Stimulated activated CD4-positive, alpha-beta T cell treated with anti-CD3 and anti-CD28 coated beads, Interleukin-15, amount 100 ng/mL, for 48 hours (primary cell): ENCODE data around the gene INSIG2.

Experiments used
- DNase-seq, 2 donors: peaks; one replicate each; pipeline ENCODE4 v3.0.0-alpha.2; 2020; ENCODE audit warnings: low read depth in 2 of 2

The INSIG2 gene

DNA sequence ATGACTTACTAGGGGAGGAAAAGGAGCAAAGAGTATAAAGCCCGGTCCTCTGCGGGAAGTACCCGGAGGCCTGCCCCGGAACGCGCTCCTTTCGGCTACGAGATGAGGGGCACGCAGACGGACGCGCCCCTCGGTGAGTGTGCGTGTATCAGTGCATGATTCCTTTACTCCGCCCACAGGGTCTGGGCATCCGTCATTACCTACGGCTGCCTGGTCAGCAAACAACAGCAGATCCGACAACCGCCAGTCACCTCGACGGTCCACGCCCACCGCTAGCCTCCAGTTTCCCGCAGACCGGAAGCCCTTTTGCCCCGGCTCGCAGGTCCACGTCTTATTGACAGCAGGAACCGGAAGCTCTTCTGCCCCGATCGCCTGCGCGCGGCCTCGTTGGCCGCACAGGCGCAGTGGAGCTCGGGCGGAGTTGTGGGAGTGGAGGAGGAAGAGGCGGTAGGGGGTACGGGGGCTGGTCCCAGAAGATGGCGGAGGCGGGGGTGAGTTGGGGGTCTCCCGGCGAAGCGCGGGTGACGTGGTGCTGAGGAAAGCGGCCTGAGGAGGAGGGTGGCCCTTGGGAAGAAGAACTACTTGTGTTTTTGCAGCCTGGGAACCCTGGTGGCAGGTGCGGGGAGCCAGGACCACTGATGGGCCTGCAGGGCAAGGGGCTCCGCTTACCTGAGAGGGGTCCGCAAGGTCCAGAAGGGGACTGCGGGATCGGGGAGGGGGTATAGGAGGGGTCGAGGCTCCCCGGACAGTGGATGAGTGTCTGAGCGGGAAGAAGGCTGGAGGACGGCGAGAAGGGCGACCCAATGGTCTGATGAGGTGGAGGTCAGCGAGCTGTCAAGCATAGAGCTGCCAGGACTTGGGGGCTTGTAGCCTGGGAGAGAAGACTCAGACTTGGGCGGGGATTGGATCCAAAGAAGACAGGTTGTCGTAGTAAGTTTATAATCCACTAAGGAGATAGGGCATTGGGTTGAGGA lies at the start of gene INSIG2:
Gene INSIG2 (plus strand): TSS at position 421 of the 974 bp plus-strand sequence. CDS start 8,086 bp downstream, outside the sequence.
- DNase-seq: peak; percentile 88 to 93

DNA sequence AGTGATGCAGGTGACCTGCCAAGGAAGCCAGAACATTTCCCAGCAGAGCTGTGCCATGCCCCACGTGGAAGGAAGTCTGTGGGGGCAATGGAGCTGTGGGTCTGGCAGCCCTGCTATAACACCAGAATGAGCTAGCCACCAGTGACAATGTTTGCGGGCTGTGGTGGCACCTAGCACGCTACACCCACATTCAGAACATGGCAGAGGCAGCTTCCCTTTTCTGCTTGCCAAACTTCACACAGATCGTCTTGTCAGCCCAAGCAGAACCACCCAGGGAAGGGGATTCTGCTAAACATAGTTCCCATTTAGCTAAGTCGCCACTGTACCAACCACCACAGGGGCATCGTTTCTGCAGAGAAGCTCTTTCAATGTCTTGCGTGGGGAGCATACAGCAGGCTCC lies 47.4 kb upstream of the INSIG2 start:
- no peak for DNase-seq

DNA sequence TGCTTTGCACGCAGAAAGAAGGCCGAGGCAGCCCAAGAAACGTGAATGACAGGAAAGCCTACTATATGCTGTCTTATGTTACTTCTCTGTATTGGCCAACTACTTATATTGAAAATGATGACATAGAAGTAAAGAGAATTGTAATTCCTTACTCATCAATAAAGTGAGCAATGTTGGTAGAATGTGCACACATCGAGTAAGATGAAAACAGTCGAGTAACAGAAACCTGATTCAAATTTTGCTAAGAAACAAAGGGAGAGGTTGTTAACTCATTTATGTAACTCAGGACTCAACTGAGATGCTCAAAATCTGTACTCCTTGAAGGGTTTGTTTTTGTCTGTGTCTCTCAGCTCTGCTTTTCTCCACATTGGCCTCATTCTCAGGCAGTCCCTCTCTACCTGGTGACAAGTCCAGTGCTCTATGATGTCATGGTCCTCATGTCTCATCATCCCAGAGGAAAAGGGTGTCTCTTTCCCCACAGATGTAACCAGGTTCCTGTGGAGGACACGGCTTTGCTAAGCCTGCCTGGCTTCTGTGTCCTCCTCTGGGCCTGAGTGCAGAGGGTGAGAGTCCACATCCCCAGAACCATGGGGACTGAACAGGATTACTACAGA lies 44.1 kb upstream of the INSIG2 start:
- no peak for DNase-seq

DNA sequence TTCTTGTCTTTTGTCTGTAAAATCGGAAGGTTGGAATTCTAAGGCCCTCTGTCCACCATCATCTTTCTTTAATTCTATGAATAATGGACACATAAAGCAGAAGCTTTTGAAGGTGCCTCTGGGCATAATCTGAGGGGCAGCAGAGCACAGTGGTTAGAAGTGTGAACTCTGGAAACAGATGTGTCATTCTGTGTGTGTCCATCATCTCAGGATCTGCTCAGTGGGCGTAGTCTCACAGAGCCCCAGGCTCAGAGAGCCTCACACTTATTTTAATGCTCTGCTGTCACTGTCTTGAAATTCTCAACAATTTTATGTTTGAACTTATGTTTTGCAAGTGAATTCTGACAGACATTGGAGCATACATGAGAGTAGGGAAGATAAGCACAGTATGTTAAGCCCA lies 43.4 kb upstream of the INSIG2 start:
- DNase-seq: no peak

DNA sequence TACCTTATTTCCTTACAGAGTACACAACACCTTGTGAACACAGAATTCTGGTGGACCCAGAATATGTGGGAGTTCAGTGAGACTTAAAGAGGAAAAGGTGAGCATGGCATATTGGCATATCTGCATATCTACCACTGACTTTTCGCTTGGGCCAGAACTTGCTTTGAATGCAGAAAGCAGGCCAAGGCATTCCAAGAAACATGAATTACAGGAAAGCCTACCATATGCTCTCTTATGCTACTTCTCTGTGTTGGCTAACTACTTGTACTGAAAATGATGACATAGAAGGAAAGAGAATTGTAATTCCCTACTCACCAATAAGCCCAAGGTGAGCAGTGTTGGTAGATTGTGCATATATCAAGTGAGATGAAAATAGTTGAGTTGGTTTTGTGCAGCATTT lies 43.0 kb upstream of the INSIG2 start:
- no peak for DNase-seq

DNA sequence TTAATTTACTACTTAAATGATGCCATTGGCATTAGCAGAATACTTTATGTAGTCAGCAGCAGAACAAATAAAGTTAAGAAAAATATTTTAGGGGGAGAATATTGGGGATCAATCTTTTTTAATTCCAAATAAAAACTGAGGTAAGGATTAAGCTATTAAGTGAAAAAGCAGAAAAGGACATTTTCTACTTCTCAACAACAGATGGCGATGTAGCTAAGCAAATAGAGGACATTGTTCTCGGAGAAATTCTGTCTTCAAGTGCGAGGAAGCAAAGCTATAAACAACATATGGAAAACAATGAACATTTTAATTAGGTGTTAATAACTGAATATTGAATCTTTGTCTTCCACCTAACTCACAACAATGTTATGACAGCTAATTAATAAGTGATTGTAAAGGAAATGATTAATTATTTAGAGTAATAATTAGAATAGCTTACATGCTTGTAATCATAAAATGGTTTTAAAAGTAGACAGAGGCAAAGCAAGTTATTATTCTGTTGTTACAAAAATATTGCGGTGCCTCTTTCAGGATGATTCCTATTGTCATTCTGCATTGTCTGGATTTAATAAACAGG lies 41.5 kb upstream of the INSIG2 start:
- no peak for DNase-seq

DNA sequence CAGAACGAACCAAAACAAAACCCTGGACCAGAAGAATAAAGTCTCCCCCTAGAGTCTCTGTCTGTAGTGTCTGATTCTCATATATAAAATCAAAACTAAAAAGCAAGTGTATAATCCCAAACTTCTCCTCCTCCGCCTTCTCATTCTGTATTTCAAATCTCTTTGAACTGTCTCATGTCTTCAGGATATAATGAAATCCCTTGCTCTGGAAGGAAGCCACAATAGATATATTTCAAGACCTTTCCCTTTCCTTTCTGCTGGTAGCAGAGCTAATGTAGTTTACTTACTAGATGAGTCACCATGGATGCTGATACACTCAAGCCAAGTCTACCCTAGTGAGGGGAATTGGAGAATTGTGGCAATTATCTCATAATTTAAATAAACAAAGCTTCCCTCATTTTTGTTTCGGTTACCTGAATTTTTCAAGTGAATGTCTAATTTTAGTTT lies 40.9 kb upstream of the INSIG2 start:
- DNase-seq: no peak

DNA sequence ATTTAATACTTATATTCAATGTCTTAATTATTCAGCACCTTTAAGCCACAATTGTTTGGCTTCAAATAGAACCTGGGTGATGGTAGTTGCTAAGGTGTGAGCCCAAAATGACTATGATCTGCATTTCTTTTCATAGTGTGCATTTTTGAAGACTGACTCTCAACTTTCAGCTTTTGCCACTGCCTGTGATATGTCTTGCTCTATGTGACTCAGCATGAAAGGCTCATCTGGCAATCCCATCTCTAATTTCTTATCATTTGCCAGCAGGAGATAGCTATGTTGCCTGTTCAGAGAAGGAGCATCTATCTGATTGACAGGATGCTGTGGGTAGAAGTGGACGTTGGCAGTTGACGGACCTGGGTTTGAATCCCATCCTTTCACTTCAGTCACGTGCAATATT lies 39.9 kb upstream of the INSIG2 start:
- no peak for DNase-seq

DNA sequence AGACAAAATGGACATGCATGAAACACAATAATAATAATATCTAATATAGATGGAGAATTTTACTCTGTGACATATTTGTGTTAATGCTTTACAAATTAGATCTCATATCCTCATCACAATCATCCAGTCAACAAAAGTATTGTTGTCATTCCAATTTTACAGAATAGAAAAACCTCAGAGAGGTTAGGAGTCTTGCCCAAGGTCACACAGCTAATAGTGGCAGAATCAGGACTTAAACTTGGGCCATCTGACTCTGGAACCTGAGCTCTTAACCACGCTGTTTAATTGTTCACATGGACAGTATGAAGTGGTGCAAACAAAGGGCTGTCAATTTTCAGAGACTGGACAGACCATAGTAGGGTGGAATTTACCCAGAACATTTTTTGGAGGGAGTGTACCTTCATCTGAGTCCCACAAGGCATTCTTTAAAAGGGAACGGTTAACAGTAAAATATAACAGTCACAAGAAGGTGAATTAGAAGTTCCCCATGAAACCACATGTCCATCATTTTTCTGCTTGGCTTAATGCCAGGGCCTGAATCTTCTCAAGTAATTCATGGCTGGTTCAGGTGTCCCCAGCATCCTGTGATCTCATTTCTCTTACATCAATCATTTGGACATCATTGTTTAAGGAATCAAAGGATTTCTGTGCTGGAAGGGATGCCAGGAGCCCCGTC lies 39.0 kb upstream of the INSIG2 start:
- no peak for DNase-seq

DNA sequence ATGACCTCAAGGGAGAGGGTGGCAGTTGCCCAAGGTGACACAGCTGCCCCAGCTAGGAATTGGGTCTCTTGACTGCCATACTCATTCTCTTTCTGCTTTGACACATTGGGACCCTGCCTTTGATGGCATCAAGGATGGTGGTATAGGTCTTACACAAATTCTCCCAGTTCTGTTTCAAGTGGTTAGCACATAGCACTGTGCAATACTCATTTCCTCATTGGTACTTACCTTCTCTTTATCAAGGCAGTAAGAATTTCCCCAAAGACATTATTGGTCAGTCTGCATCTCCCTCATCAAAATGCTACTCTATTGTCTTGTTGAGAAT lies 38.5 kb upstream of the INSIG2 start:
- DNase-seq: no peak

DNA sequence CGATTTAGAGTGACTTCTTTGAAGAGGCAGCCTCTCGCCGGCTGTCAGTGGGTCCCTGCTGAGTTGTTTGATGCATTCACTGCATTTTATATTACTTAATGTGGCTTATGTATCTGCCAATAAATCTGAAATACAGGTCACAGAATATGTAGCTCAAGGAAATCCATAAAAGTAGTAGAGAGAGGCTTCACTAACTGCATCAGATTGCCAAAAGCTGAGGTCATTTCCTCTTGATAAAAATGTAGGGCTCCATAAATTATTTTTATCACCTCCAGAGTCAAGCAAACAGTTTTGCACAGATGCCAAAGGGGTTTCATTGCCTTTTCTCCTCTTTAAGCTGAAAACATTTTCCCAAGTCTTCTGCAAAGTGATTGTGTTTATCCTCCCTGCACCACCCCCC lies 37.9 kb upstream of the INSIG2 start:
- no peak for DNase-seq

DNA sequence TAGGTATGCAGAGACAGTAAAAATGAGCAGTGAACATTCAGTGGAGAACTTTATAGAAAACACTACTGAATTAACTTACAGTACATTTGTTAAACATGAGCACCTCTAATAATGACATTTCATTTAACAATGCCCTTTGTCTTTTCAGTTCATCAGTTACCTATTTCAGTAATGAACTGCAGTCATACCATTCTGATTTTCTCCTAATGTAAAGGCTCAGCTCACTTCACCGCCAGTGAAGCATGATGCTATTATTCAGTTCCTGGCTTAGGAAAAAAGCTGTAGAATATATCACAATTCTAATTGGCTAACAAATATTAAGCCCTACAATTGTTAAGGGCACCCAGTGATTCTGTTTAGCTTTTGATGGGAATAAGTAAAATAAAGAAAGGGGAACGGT lies 37.3 kb upstream of the INSIG2 start:
- no peak for DNase-seq

DNA sequence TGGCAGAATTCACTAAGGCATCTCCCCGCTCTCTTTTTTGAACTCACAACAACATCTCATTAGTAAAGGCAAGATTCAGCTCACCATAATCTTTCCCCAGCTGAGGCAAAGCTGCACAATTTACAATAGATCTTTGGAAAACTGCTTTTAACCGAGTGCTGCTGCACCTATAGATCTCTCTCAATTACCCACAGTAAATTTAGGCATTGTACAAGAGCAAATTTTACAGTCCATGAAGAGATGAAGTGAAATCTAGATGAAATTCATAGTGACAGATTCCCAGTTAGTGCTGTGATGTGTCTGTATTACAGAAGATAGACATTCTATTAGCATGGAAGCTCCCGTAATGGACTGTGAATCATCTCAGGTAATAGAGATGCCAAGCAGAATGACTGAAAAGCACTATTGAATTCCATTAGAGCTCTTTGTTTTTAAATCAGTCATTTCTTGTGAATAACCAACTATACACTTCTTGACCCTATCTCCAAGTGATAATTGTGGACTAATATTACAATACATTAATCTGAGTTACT lies 36.4 kb upstream of the INSIG2 start:
- no peak for DNase-seq

DNA sequence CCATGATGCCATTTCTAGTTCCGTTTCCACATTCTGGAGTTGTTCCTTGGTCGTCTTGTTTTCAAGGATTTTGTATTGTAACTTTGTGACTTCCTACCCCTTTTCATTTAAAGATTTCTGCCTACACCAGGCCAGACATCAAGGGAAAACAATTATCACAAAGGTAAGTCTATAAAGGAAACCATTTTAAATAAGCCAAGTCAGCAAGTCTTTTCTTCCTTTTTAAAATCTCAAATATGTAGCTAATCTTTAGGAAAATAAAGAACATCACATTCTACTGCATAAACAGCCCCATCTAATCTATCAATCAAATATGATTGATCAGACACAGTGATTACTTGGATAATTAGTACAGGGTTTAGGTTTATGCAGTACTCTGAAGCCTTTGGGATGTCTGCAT lies 35.8 kb upstream of the INSIG2 start:
- DNase-seq: no peak

DNA sequence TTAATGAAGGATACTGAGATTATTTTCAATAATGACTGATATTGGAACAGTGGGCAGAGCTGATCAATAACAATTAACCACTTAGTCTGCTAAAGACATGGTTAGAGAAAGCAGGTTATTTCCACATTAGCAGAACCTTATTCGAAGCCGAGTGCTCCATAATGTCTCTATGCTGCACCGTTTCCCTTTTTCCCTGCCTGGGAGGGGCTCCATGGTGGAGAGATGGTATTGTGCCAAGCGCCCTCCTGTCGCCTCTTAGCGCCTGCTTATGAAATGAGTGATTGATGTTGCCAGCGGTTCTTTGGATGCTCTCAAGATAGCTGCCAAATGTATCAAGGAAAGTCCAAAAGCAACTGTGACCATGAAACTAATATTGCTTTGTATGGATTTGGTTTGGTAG lies 34.6 kb upstream of the INSIG2 start:
- no peak for DNase-seq

DNA sequence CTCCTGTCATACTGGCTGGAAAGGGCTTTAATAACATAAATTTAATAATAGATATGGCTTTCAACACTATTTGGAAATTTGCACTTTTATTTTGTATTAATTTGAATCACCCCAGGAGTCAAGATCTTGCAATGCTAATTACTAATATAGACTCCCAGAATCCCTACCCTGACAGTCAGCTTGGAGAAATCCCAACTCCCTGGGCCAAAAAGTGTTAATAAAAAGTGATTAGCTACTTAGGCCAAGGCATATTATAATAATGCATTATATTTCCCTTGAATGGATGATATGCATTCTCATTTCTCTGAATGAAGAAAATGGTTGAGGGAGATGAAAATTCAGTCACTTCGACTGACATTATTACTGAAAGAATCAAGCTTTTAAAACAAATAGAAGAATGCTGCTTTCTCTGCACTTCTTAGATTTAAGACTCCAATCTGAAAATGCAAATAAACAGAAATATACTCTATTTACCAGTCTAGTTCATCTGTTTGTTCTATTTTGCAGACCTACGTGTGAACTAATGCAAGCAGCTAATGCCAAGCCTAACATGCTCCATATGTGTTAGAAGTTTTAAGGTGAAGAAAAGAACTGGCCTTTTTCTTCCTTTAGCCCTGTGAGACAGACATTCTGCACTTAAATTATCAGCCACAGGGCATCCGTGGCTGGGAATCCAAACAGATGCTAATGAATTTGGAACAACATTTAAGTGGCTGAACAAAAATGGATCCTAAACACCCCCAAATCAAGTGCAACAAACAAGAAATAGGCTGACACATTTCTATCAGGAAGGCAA lies 33.9 kb upstream of the INSIG2 start:
- DNase-seq: no peak

DNA sequence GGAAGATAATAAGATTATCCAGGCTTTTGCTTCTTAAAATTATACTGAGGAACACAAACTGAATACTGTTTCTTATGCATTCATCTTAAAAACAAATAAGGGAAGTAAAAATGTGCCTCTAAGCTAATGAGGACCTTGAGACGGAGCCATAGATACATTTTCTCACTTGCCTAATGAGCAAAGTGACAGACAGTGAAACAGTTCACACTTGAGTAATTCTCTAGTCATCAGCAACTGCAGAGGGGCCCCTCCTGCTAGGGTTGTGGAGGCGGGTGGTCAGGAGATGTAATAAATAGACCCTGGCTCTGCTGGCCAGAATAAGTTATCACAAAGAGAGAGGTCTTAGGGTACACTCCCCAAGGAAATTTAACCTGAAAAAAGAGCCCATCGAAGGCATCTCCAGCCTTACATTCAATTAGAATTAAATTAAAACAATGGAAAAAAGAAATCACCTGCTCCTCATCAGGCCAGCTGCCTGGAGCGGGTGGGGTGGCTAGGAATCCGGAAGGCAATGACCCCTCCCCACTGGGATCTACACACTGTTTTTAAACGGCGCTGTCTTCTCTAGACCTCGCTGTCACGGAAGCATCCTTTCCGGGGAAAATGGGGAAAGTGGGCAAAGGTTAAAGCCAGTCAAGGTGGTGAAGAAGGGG lies 32.6 kb upstream of the INSIG2 start:
- no peak for DNase-seq

DNA sequence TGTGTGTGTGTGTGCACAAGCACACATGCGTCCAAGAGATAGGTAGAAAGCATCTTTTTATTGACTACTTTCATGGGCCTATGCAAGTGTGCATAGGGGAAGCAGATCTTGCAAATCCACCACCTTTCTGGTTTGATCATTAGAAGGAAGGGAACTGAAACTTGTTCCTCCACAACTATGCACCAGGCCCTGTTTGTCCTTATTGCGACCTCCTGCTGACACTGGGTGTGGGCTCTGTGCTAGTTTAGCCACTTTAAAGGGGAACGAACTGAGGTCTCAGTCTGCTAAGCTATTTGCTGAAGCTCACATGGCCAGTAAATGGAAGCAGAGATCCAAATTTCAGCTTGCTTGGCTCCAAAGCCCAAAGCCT lies 32.1 kb upstream of the INSIG2 start:
- DNase-seq: no peak

DNA sequence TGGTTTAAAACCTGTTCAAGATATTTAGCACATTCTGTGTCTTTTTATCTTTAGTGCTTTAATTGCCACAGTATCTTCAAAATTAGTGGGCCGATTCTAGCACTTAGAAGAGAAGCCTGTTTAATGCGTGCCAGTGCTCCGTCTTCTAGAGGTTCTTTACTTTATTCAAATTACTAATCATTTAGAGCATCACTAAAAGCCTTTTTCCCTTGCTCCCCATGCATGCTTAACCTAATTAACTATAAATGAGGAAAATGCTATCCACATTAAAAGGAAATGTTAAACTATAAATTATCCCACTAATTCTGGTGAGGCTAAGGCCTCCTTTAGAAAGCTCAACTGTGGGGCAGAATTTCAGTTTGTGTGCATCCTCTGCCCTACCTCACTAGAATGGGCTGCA lies 31.5 kb upstream of the INSIG2 start:
- DNase-seq: no peak

DNA sequence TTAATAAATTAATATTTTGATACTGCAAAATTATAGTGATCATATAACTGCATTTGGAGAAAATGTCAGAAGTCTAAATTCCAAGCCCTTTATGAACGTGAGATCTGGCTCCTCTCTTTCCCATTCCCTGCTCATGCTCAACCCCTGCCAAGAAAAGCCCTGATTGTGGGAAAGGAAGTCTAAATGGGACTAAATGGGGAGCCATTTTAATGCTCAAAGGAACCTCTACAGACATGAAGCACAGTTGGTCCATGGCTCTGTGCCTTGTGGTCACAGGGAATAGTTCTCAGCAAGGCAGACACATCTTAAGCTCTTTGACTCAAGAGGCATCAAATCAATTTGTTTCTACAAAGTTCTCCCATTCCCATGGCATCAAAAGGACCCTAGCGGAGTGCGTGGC lies 29.3 kb upstream of the INSIG2 start:
- DNase-seq: no peak

DNA sequence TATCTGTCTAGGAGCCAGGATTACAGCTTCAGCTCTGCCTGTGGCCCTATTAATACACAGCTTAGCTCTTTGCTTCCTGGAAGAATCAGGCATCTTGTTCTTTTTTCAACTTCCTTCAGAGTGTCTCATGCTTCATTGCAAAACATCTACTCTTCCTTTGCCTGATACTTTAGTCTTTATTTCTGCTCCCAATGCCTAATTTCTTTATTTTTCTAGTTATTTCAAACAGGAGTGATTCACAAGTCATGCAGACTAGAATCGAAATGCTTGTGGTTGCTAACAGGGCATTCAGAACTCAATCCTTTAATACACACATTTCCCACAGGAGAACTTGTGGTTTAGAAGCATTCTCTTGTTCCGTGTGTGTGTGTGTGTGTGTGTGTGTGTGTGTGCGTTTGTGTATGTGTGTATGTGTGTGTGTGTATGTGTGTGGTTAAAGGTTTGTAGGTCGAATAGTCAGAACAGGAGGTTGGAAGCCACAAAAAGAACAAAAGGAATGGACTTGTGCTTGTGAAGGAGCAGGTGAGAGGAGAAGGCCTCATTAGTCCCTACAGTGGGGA lies 28.3 kb upstream of the INSIG2 start:
- no peak for DNase-seq
